CD4-positive, alpha-beta memory T cell (primary cell): Measurements from ENCODE around the gene ARID1B. TPM values are rescaled to one million over a fixed set of nuclear protein-coding genes. Genes with fewer than 3 reads are reported as not detected.
A peak's percentile ranks its signal among the peaks of the same experiment; 100 is the strongest.

Source experiments
- CTCF ChIA-PET: fragments of 350-600 bp; sonication (Branson Sonifier 250); formaldehyde crosslinking; loops from one replicate; lab custom pipeline; 2021; ENCODE audit warnings: inconsistent platforms; ENCODE audit not compliant: partially characterized antibody; lab: Charles Lee
- POLR2A ChIA-PET: fragments of 350-600 bp; sonication (Branson Sonifier 250); formaldehyde crosslinking; loops from one replicate; lab custom pipeline; 2021; ENCODE audit not compliant: partially characterized antibody; lab: Charles Lee
- DNase-seq, 5 donors: peaks; one replicate each; pipeline versions ENCODE4 v3.0.0 to v3.0.0-alpha.2; 2020 to 2022; ENCODE audit warnings: mixed read lengths in 1 of 5
- H3K27ac ChIP-seq: one replicate; pipeline ENCODE4 v1.7.0; 2013; ENCODE audit warnings: low read depth, low read length
- H3K27me3 ChIP-seq: 2 replicates; pipeline ENCODE4 v1.7.0; 2013; ENCODE audit warnings: mild to moderate bottlenecking, low read length, moderate library complexity; ENCODE audit not compliant: insufficient read depth
- H3K36me3 ChIP-seq: 2 replicates; pipeline ENCODE4 v1.7.0; 2013; ENCODE audit warnings: mild to moderate bottlenecking, low read length, moderate library complexity; ENCODE audit not compliant: insufficient read depth
- H3K4me1 ChIP-seq: 2 replicates; pipeline ENCODE4 v1.7.0; 2013; ENCODE audit warnings: mild to moderate bottlenecking, low read length, moderate library complexity; ENCODE audit not compliant: insufficient read depth
- H3K4me3 ChIP-seq, 2 donors: one replicate each; pipeline ENCODE4 v1.7.0; 2013; ENCODE audit warnings: low read length in 2 of 2, mild to moderate bottlenecking in 1 of 2
- H3K9me3 ChIP-seq, 2 donors: one replicate each; pipeline ENCODE4 v1.7.0; 2013; ENCODE audit warnings: low read length in 2 of 2, control low read depth in 1 of 2; ENCODE audit not compliant: control insufficient read depth in 1 of 2
- H3K27ac Mint-ChIP-seq, 7 donors: one replicate each; pipeline ENCODE4 v1.8.0; 2020 to 2021; ENCODE audit warnings: mixed read lengths in 7 of 7, mild to moderate bottlenecking in 6 of 7, inconsistent platforms in 3 of 7, moderate library complexity in 3 of 7
- H3K27me3 Mint-ChIP-seq, 2 donors: one replicate each; pipeline ENCODE4 v1.8.0; 2020 to 2021; ENCODE audit warnings: mixed read lengths in 2 of 2
- H3K36me3 Mint-ChIP-seq, 2 donors: one replicate each; pipeline ENCODE4 v1.8.0; 2020 to 2021; ENCODE audit warnings: mixed read lengths in 2 of 2, inconsistent platforms in 1 of 2, mild to moderate bottlenecking in 1 of 2
- H3K4me1 Mint-ChIP-seq, 4 donors: one replicate each; pipeline ENCODE4 v1.8.0; 2020 to 2021; ENCODE audit warnings: mixed read lengths in 4 of 4, mild to moderate bottlenecking in 1 of 4
- H3K4me3 Mint-ChIP-seq, 8 donors: one replicate each; pipeline ENCODE4 v1.8.0; 2020 to 2021; ENCODE audit warnings: mixed read lengths in 8 of 8, mild to moderate bottlenecking in 7 of 8, moderate library complexity in 6 of 8, inconsistent platforms in 3 of 8
- H3K9me3 Mint-ChIP-seq, 8 donors: one replicate each; pipeline ENCODE4 v1.8.0; 2020 to 2021; ENCODE audit warnings: mixed read lengths in 8 of 8, mild to moderate bottlenecking in 5 of 8, inconsistent platforms in 3 of 8, moderate library complexity in 1 of 8
- intact Hi-C: fragments of 100-400 bp; cut with micrococcal nuclease; formaldehyde crosslinking; loops from one replicate; pipeline ENCODE4 v1.15.1; 2023
- polyA plus RNA-seq, 2 donors: library from polyadenylated mRNA; unstranded; fragments of 300-500 nt; fragmentation: Illumina TruSeq; gene quantifications; one replicate each; pipeline ENCODE4 v1.2.3, GENCODE V29; 2021
- total RNA-seq, 2 experiments: library from RNA; stranded (reverse); gene quantifications; one replicate each; pipeline ENCODE4 v1.2.3, GENCODE V29; 2021

ARID1B gene
- total and polyA plus RNA-seq, 4 experiments from 2014 or later = 5.4 to 131 (median 72.4) TPM

DNA sequence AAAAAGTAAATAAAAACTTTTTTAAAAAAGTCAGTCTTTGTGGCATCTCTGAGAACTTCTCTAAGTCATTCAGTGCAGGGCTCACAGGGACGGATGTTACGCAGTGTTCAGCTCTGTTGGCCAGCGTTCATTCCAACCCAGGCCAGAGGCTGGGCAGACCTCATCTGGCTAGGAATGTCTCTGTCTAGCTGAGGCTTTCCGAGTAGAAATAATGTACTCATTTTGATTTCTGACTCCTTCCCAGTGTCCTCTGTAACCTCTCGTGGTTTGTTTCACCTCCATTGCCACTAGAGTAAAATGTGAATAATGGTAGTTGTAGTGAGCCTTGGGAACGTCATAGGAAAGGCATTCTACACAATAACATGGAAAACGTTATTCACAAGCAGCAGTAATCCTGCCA lies 411.0 kb downstream of the ARID1B start:
- no peak for DNase-seq
- Histone ChIP-seq H3K36me3 (peaks cover 53% of the 10 kb centered on the region), H3K4me1 (peaks cover 20% of the 10 kb centered on the region), H3K9me3 (no peaks in the 10 kb centered on the region), H3K27me3 (no peaks in the 10 kb centered on the region), H3K27ac (no peak overlapping the region), H3K4me3 (no peak overlapping the region)
- Mint-ChIP-seq H3K4me3 (no peak overlapping the region), H3K9me3 (no peaks in the 10 kb centered on the region), H3K27me3 (no peaks in the 10 kb centered on the region), H3K36me3 (peaks cover 51 to 75% of the 10 kb centered on the region in 2 donors), H3K27ac (peak overlapping the region in 1 of 7 donors; percentile 61), H3K4me1 (peaks cover 17 to 41% (median 32%) of the 10 kb centered on the region in 4 donors)
- CTCF ChIA-PET = interaction anchor here (0.6 kb wide), 1 partner anchor 630 kb away, joined by 3 read pairs; no protein-coding TSS in a partner anchor
- intact Hi-C loops = loop anchor here (10.0 kb wide), 1 partner anchor 813 kb away; no protein-coding TSS in a partner anchor
- POLR2A ChIA-PET = interaction anchor here (0.6 kb wide), 1 partner anchor 22 kb away, joined by 3 read pairs; no protein-coding TSS in a partner anchor

DNA sequence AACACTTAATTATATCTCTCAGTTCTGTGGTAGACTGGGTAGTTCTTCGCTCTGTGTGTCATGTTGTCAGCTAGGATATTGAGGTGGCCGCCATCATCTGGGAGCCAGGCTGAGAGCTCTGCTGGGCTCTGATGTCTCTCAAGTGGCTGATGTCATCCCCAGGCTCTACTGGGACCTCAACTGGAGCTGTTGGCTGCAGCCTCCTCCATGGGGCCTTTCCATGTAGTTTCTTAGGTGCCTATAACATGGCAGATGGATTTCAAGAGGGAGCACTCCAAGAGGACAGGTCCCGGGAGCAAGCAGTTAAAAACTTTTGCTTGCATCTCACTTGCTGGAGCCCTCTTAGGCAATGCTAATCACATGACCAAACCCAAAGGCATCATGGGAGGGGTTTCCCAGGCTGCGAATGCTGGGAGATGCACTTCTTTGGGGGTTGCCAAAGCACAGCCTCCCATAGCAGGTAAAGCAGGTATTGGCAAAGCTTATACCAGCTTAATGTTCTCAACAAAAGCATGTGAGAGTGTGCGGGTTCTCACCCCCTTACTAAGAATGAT lies 416.3 kb downstream of the ARID1B start:
- Mint-ChIP-seq H3K27ac (peak overlapping the region in 5 of 7 donors; percentile 21 to 89 (median 46)), H3K27me3 (no peaks in the 10 kb centered on the region), H3K36me3 (peaks cover 38 to 72% of the 10 kb centered on the region in 2 donors), H3K4me3 (peak overlapping the region in 1 of 8 donors; percentile 5), H3K4me1 (peaks cover 23 to 60% (median 37%) of the 10 kb centered on the region in 4 donors), H3K9me3 (no peaks in the 10 kb centered on the region)
- ChIA-PET CTCF (interaction anchor here (0.9 to 2.6 kb wide), 3 partner anchors 9 to 81 kb away, joined by 3 to 9 read pairs (median 8); no protein-coding TSS in a partner anchor), POLR2A (interaction anchor here (1.3 kb wide), 1 partner anchor 80 kb away, joined by 3 read pairs; no protein-coding TSS in a partner anchor)
- H3K4me1 ChIP-seq = peaks cover 42% of the 10 kb centered on the region
- no peaks in the 10 kb centered on the region for H3K9me3 ChIP-seq
- intact Hi-C loops = no loop called here
- H3K36me3 ChIP-seq = peaks cover 42% of the 10 kb centered on the region
- H3K27ac ChIP-seq = peak overlapping the region; percentile 33
- no peak for DNase-seq
- no peak overlapping the region for H3K4me3 ChIP-seq
- no peaks in the 10 kb centered on the region for H3K27me3 ChIP-seq

DNA sequence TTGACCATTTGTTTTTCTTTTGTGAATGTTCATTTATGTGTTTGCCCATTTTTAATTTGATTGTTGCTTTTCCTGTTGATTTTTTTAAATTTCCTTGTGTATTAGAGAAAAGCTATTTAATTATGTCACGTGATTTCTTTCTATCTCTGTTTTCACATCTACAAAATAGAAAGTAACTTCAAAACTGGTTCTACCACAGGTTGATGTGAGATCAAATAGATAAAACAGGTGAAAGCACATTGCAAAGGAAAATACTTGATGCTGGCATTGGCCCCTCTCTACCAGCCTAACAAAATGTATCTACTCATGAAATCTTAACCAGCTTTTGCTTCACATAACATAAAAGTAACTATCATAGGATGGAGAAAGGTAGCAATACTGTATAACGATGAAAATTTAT lies 416.9 kb downstream of the ARID1B start:
- Histone ChIP-seq H3K4me1 (peaks cover 45% of the 10 kb centered on the region), H3K27ac (peak overlapping the region; percentile 33), H3K4me3 (no peak overlapping the region), H3K9me3 (no peaks in the 10 kb centered on the region), H3K36me3 (peaks cover 40% of the 10 kb centered on the region), H3K27me3 (no peaks in the 10 kb centered on the region)
- H3K27ac Mint-ChIP-seq = peak overlapping the region; percentile 22 to 89 (median 67)
- intact Hi-C loops = no loop called here
- ChIA-PET CTCF (interaction anchor here (1.9 to 2.6 kb wide), 2 partner anchors 10 to 81 kb away, joined by 8 to 9 read pairs; no protein-coding TSS in a partner anchor), POLR2A (interaction anchor here (1.3 kb wide), 1 partner anchor 80 kb away, joined by 3 read pairs; no protein-coding TSS in a partner anchor)
- peaks cover 24 to 65% (median 37%) of the 10 kb centered on the region in 4 donors for H3K4me1 Mint-ChIP-seq
- H3K4me3 Mint-ChIP-seq = peak overlapping the region in 4 of 8 donors; percentile 21 to 63 (median 35)
- peak in 4 of 5 donors; percentile 19 to 45 (median 38) for DNase-seq
- H3K9me3 Mint-ChIP-seq = no peaks in the 10 kb centered on the region
- peaks cover 40 to 71% of the 10 kb centered on the region in 2 donors for H3K36me3 Mint-ChIP-seq
- H3K27me3 Mint-ChIP-seq = no peaks in the 10 kb centered on the region

DNA sequence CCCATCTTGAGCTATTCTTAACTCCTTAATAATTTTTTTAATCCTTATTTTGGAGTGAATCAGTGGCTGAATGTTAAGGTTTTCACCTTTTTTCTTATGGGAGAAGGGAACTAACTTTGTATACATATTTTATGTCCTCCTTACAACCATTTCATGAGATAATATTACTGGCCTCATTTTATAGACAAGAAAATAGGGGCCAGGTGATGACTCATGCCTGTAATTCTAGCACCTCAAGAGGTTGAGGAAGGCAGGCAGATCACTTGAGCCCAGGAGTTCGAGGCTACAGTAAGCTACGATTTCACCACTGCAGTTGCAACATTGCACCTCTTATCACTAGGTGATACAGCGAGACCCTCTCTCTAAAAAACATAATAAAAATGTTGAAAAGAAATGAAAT lies 417.5 kb downstream of the ARID1B start:
- no peaks in the 10 kb centered on the region for H3K27me3 ChIP-seq
- peaks cover 45% of the 10 kb centered on the region for H3K4me1 ChIP-seq
- Mint-ChIP-seq H3K4me1 (peaks cover 24 to 66% (median 37%) of the 10 kb centered on the region in 4 donors), H3K4me3 (no peak overlapping the region), H3K27me3 (no peaks in the 10 kb centered on the region), H3K36me3 (peaks cover 36 to 66% of the 10 kb centered on the region in 2 donors), H3K9me3 (no peaks in the 10 kb centered on the region), H3K27ac (peak overlapping the region in 3 of 7 donors; percentile 34 to 48 (median 44))
- H3K36me3 ChIP-seq = peaks cover 36% of the 10 kb centered on the region
- CTCF ChIA-PET = interaction anchor here (0.9 to 2.6 kb wide), 3 partner anchors 10 to 80 kb away, joined by 3 to 9 read pairs (median 8); no protein-coding TSS in a partner anchor
- POLR2A ChIA-PET = interaction anchor here (1.3 kb wide), 1 partner anchor 79 kb away, joined by 3 read pairs; no protein-coding TSS in a partner anchor
- no peaks in the 10 kb centered on the region for H3K9me3 ChIP-seq
- intact Hi-C loops = no loop called here
- H3K27ac ChIP-seq = no peak overlapping the region
- H3K4me3 ChIP-seq = no peak overlapping the region
- no peak for DNase-seq

DNA sequence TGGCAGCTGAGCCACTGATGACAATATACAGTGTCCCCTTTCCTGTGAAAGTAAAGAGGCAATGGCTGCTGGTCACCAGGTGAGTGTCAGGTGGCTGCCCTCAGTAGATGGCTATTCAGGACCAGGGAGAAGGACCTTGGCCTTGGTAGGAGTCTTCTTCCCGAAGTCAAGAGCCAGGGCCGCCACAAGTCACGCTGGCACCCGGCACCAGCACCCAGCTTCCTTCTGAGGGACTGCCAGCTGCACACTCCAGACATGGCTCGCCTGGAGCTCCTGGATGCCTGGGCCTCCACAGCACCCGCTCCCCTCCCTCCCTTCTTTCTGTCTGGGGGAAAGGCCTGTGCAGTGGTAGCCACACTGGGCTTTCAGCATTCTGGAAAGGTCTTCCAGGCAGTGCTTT lies 419.2 kb downstream of the ARID1B start:
- no peaks in the 10 kb centered on the region for H3K27me3 Mint-ChIP-seq
- no peaks in the 10 kb centered on the region for H3K27me3 ChIP-seq
- H3K4me1 Mint-ChIP-seq = peaks cover 20 to 60% (median 36%) of the 10 kb centered on the region in 4 donors
- CTCF ChIA-PET = interaction anchor here (0.9 kb wide), 1 partner anchor 39 kb away, joined by 3 read pairs; no protein-coding TSS in a partner anchor
- no peak for DNase-seq
- POLR2A ChIA-PET = no interaction called here
- H3K4me3 Mint-ChIP-seq = no peak overlapping the region
- H3K9me3 ChIP-seq = no peaks in the 10 kb centered on the region
- no peaks in the 10 kb centered on the region for H3K9me3 Mint-ChIP-seq
- peaks cover 35% of the 10 kb centered on the region for H3K36me3 ChIP-seq
- peaks cover 45% of the 10 kb centered on the region for H3K4me1 ChIP-seq
- H3K36me3 Mint-ChIP-seq = peaks cover 31 to 60% of the 10 kb centered on the region in 2 donors
- no peak overlapping the region for H3K4me3 ChIP-seq
- intact Hi-C loops = no loop called here
- peak overlapping the region in 1 of 7 donors; percentile 10 for H3K27ac Mint-ChIP-seq
- no peak overlapping the region for H3K27ac ChIP-seq

DNA sequence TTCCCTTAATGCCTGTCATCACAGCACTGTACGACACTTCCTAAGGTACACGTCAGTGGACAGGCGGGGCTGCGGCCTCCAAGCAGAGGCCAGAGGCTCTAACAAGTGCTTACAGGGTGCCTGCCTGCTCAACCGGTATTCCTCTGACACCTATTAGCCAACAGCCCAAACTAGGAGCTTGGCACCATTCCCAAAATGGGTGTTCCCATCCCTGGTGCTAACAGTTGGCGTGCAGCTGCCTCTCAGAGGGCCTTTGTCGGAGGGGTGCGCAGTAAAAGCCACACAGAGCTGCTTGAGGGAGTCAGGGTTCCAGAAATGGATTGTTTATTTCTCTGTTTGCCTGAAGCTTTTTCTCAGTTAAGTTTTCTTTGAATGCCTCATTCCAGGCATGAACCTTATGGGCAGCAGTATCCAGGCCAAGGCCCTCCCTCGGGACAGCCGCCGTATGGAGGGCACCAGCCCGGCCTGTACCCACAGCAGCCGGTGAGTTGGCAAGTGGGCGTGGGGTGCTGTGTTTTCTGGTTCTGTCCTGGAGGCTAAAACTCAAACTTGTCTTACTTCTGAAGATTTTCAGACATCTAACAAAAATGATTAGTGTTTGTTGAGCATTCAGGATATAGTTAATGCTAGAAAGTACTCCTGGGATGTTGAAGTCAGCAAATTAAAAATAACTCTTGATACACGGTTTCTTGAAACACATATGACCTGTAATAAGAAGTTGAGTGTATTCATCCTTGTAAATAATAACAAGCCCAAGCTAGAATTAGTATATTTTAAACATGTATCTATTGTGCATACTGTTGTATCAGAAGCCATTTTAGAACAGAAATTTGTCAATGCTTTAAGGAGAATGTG lies 421.5 kb downstream of the ARID1B start:
- Histone ChIP-seq H3K4me1 (peaks cover 38% of the 10 kb centered on the region), H3K27me3 (no peaks in the 10 kb centered on the region), H3K4me3 (no peak overlapping the region), H3K9me3 (no peaks in the 10 kb centered on the region), H3K36me3 (peaks cover 46% of the 10 kb centered on the region), H3K27ac (no peak overlapping the region)
- DNase-seq = no peak
- peaks cover 34 to 60% of the 10 kb centered on the region in 2 donors for H3K36me3 Mint-ChIP-seq
- peaks cover 14 to 48% (median 25%) of the 10 kb centered on the region in 4 donors for H3K4me1 Mint-ChIP-seq
- ChIA-PET CTCF (interaction anchor here (1.5 kb wide), 1 partner anchor 13 kb away, joined by 4 read pairs; no protein-coding TSS in a partner anchor), POLR2A (interaction anchor here (0.6 kb wide), 1 partner anchor 130 kb away, joined by 5 read pairs; no protein-coding TSS in a partner anchor)
- intact Hi-C loops = no loop called here
- H3K27ac Mint-ChIP-seq = peak overlapping the region in 3 of 7 donors; percentile 10 to 77 (median 38)
- no peak overlapping the region for H3K4me3 Mint-ChIP-seq
- H3K9me3 Mint-ChIP-seq = no peaks in the 10 kb centered on the region
- no peaks in the 10 kb centered on the region for H3K27me3 Mint-ChIP-seq
